CD4-positive, alpha-beta T cell (primary cell): Measurements from ENCODE around the gene STK32C. TPM values are rescaled to one million over a fixed set of nuclear protein-coding genes. Genes with fewer than 3 reads are reported as not detected.

Source experiments
- ATAC-seq: fragments of 200-7000 bp; cut with Tn5 transposase; one replicate; pipeline ENCODE4 v1.10.0; 2022; ENCODE audit warnings: mild to moderate bottlenecking; ENCODE audit not compliant: poor library complexity
- CTCF ChIA-PET: fragments of 350-600 bp; sonication (Branson Sonifier 250); formaldehyde crosslinking; loops from one replicate; lab custom pipeline; 2021; ENCODE audit warnings: antibody characterized with exemption, inconsistent platforms; lab: Charles Lee
- POLR2A ChIA-PET: fragments of 350-600 bp; sonication (Branson Sonifier 250); formaldehyde crosslinking; loops from one replicate; lab custom pipeline; 2021; ENCODE audit warnings: antibody characterized with exemption, inconsistent platforms; lab: Charles Lee
- DNase-seq, 14 experiments: peaks; one replicate each; pipeline ENCODE4 v3.0.0-alpha.2; 2013 to 2020; ENCODE audit warnings: mixed read lengths in 2 of 14
- H3K27ac ChIP-seq, 2 donors: one replicate each; pipeline versions ENCODE4 v1.5.1 to v1.7.0; 2013; ENCODE audit warnings: low read length in 2 of 2, low read depth in 1 of 2, mild to moderate bottlenecking in 1 of 2
- H3K27me3 ChIP-seq, 2 experiments: 1 replicate in 1 of 2; 2 replicates in 1 of 2; pipeline versions ENCODE4 v1.6.1 to v1.7.0; 2013; ENCODE audit warnings: low read length in 2 of 2, control low read depth in 1 of 2, mild to moderate bottlenecking in 1 of 2, moderate library complexity in 1 of 2; ENCODE audit not compliant: insufficient read depth in 2 of 2, control insufficient read depth in 1 of 2
- H3K36me3 ChIP-seq: one replicate; pipeline ENCODE4 v1.6.1; 2013; ENCODE audit warnings: low read length, control low read depth; ENCODE audit not compliant: insufficient read depth
- H3K4me1 ChIP-seq: one replicate; pipeline ENCODE4 v1.6.1; 2013; ENCODE audit warnings: low read length, control low read depth; ENCODE audit not compliant: insufficient read depth
- H3K4me3 ChIP-seq: one replicate; pipeline ENCODE4 v1.5.1; 2013; ENCODE audit warnings: mild to moderate bottlenecking, low read length, moderate library complexity
- H3K9me3 ChIP-seq, 2 experiments: 1 replicate in 1 of 2; 2 replicates in 1 of 2; pipeline versions ENCODE4 v1.6.1 to v1.7.0; 2013; ENCODE audit warnings: low read length in 2 of 2, mild to moderate bottlenecking in 2 of 2, control low read depth in 1 of 2, moderate library complexity in 1 of 2; ENCODE audit not compliant: control insufficient read depth in 1 of 2, insufficient read depth in 1 of 2
- H3K27ac Mint-ChIP-seq: one replicate; pipeline ENCODE4 v1.8.0; 2020; ENCODE audit warnings: mixed read lengths
- H3K27me3 Mint-ChIP-seq: one replicate; pipeline ENCODE4 v1.8.0; 2021; ENCODE audit warnings: mixed read lengths
- H3K36me3 Mint-ChIP-seq: one replicate; pipeline ENCODE4 v1.8.0; 2021; ENCODE audit warnings: low read depth, mixed read lengths
- H3K4me1 Mint-ChIP-seq: one replicate; pipeline ENCODE4 v1.8.0; 2021; ENCODE audit warnings: low read depth, mixed read lengths
- H3K4me3 Mint-ChIP-seq: one replicate; pipeline ENCODE4 v1.8.0; 2020; ENCODE audit warnings: mild to moderate bottlenecking, mixed read lengths
- H3K9me3 Mint-ChIP-seq: one replicate; pipeline ENCODE4 v1.8.0; 2020; ENCODE audit warnings: mixed read lengths
- CTCF ChIP-seq: fragments of 200-600 bp; IDR thresholded peaks from one replicate; pipeline ENCODE4 v1.8.0; 2022; ENCODE audit warnings: antibody characterized with exemption, mild to moderate bottlenecking
- intact Hi-C, 2 experiments: fragments of 100-400 bp; cut with DNase I in 1 of 2; cut with micrococcal nuclease in 1 of 2; formaldehyde crosslinking; loops; one replicate each; pipeline versions ENCODE4 v1.15.1 to v1.9.0; 2023 to 2025; cut with DNase I, micrococcal nuclease
- total RNA-seq, 174 experiments: library from RNA in 2 of 174; stranded (reverse) in 2 of 174; gene quantifications; one replicate each; pipeline ENCODE4 v1.2.3 and lab custom pipeline; 2021 to 2026

The STK32C gene
- total RNA-seq, 2 experiments from 2014 or later, result 4.9 to 5.2 TPM

- peak in 6 of 14 experiments; percentile 13 to 50 (median 26) for DNase-seq
- no peak overlapping the region for H3K27ac ChIP-seq
- Mint-ChIP-seq H3K27me3 (peaks cover 21% of the 10 kb centered on the region), H3K4me3 (no peak overlapping the region), H3K27ac (no peak overlapping the region), H3K36me3 (no peaks in the 10 kb centered on the region), H3K4me1 (no peaks in the 10 kb centered on the region), H3K9me3 (no peaks in the 10 kb centered on the region)
- ATAC-seq, result peak; percentile 49
- intact Hi-C loops, result no loop called here
- H3K4me3 ChIP-seq, result no peak overlapping the region
- H3K4me1 ChIP-seq, result no peaks in the 10 kb centered on the region
- no peaks in the 10 kb centered on the region for H3K27me3 ChIP-seq
- H3K9me3 ChIP-seq, result peaks cover 0 to 43% of the 10 kb centered on the region in 2 experiments
- ChIA-PET CTCF (no interaction called here), POLR2A (no interaction called here)
- no peaks in the 10 kb centered on the region for H3K36me3 ChIP-seq
- no peak for TF ChIP-seq CTCF
Measured at GRCh38 chr10:132193907-132194552, 113.7 kb downstream of the STK32C start.

DNA sequence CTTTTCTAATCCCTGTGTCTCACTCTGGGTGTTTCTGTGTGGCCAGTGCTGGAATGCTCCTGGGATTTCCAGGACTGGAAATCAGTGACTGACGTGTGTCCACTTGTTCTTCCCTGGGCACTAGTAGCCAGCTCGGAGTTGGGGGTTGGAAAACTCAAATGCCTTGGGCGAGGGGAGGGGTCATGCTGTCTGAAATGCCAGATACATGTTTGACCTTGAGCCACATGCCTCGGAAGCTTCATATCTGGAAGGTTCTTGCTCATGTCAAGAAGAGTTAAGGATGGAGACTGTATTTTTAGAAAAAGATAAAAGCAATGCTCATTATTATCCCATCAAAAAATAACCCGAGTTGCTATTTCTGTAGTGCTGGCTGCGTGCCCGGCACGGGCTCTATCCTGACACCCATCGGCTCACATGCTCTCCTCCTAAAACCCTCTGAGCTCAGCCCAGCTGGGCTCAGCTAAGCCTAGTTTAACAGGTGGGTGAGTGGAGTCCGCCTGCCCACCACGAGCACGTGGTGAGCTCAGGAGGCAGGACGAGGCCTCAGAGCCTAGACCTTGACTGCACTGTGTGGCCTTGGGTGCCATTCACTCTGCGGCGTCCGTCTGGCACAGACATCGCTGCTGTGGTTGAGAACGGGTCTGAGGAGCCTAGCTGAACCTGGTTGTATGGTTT is 114.6 kb downstream of the STK32C start:
- Histone ChIP-seq H3K36me3 (no peaks in the 10 kb centered on the region), H3K4me1 (peaks cover under 1% of the 10 kb centered on the region), H3K27me3 (peaks cover 5 to 8% of the 10 kb centered on the region in 2 experiments), H3K4me3 (no peak overlapping the region), H3K9me3 (peaks cover 0 to 47% of the 10 kb centered on the region in 2 experiments), H3K27ac (no peak overlapping the region)
- Mint-ChIP-seq H3K4me3 (no peak overlapping the region), H3K27me3 (peaks cover 30% of the 10 kb centered on the region), H3K4me1 (peaks cover 6% of the 10 kb centered on the region), H3K9me3 (no peaks in the 10 kb centered on the region), H3K36me3 (no peaks in the 10 kb centered on the region), H3K27ac (no peak overlapping the region)
- intact Hi-C loops, result no loop called here
- POLR2A ChIA-PET, result no interaction called here
- DNase-seq (no peak), ATAC-seq (no peak)
- CTCF ChIA-PET, result no interaction called here
- no peak for TF ChIP-seq CTCF

DNA sequence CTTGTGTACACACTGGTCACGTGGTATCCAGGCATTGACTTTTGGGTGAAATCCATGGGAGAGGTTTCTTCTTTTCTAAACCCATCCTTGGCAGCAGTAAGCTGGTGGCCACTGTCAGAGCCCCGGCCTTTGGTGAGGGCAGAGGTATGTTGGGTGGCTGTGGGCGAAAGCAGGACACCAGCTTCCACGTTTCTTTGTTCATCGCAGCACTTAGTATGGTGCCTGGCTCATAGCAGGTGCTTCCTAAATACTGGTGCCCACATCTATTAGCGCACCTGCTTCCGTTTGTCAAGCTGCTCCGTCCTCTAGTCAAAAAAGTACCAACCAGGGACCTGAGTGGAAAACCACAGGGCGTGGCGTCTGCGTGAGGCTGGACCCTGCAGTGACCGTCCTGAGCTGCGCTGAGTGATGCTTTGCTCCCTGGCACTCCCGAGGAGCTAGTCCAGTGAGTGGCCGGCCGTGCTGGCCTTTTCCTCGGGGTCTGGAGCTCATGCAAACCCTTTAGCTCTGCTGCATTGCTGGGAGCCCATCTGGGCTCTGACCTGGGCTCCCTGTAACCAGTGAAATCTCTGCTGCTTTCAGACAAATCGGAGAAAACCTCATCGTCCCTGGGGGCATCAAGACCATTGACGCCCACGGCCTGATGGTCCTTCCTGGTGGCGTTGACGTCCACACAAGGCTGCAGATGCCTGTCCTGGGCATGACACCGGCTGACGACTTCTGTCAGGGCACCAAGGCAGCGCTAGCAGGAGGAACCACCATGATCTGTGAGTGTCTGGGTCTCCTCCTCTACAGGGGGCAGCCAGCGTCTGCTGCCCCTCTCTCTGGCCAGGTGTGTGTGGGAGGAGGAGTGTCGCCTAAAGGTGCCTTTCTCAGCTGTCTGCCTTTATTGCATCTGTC is 115.4 kb downstream of the STK32C start:
- CTCF ChIA-PET, result no interaction called here
- POLR2A ChIA-PET, result no interaction called here
- no peak overlapping the region for H3K4me3 Mint-ChIP-seq
- H3K27ac Mint-ChIP-seq, result no peak overlapping the region
- peaks cover 6% of the 10 kb centered on the region for H3K4me1 Mint-ChIP-seq
- no peaks in the 10 kb centered on the region for H3K36me3 Mint-ChIP-seq
- Histone ChIP-seq H3K9me3 (peaks cover 0 to 47% of the 10 kb centered on the region in 2 experiments), H3K27ac (no peak overlapping the region), H3K4me1 (peaks cover 8% of the 10 kb centered on the region), H3K4me3 (no peak overlapping the region), H3K27me3 (peaks cover 11 to 16% of the 10 kb centered on the region in 2 experiments), H3K36me3 (no peaks in the 10 kb centered on the region)
- H3K9me3 Mint-ChIP-seq, result no peaks in the 10 kb centered on the region
- ATAC-seq (no peak), DNase-seq (no peak)
- peaks cover 34% of the 10 kb centered on the region for H3K27me3 Mint-ChIP-seq
- no peak for TF ChIP-seq CTCF
- intact Hi-C loops, result no loop called here
